Endodermal cell (in vitro differentiated cells): ENCODE measurements around the gene NUS1. TPM values are rescaled to one million over a fixed set of nuclear protein-coding genes. Genes with fewer than 3 reads are reported as not detected.
"Not testable (repeated sequence)": the region's sequence is repeated elsewhere in the genome, so short reads cannot be mapped to it uniquely, and the experiment has no call there.

Experiments used
- DNase-seq: peaks from one replicate; pipeline ENCODE4 v3.0.0-alpha.2; 2017
- H3K27ac ChIP-seq: 2 replicates; pipeline ENCODE4 v1.5.1; 2013; ENCODE audit warnings: mild to moderate bottlenecking, low read depth, low read length, moderate library complexity
- H3K27me3 ChIP-seq: 2 replicates; pipeline ENCODE4 v1.6.1; 2013; ENCODE audit warnings: mild to moderate bottlenecking, low read length, moderate library complexity; ENCODE audit not compliant: insufficient read depth, control insufficient read depth, poor library complexity, severe bottlenecking
- H3K36me3 ChIP-seq: 2 replicates; pipeline ENCODE4 v1.7.0; 2013; ENCODE audit warnings: mild to moderate bottlenecking, low read length, moderate library complexity; ENCODE audit not compliant: control insufficient read depth, insufficient read depth
- H3K4me1 ChIP-seq: one replicate; pipeline ENCODE4 v1.7.0; 2013; ENCODE audit warnings: low read length; ENCODE audit not compliant: control insufficient read depth, insufficient read depth
- H3K4me3 ChIP-seq: 2 replicates; pipeline ENCODE4 v1.5.1; 2013; ENCODE audit warnings: mild to moderate bottlenecking, low read length, moderate library complexity
- H3K9ac ChIP-seq: 2 replicates; pipeline ENCODE4 v1.6.1; 2013; ENCODE audit warnings: mild to moderate bottlenecking, low read length, moderate library complexity; ENCODE audit not compliant: poor library complexity, severe bottlenecking; ENCODE audit errors: extremely low read depth
- H3K9me3 ChIP-seq: 2 replicates; pipeline ENCODE4 v1.6.1; 2013; ENCODE audit warnings: mild to moderate bottlenecking, low read length, moderate library complexity; ENCODE audit not compliant: control insufficient read depth
- H3K27ac Mint-ChIP-seq: 2 replicates; pipeline ENCODE4 v1.8.0; 2020; ENCODE audit warnings: mixed read lengths
- H3K27me3 Mint-ChIP-seq: 2 replicates; pipeline ENCODE4 v1.8.0; 2021; ENCODE audit warnings: mild to moderate bottlenecking, mixed read lengths; ENCODE audit not compliant: insufficient read depth
- H3K36me3 Mint-ChIP-seq: 2 replicates; pipeline ENCODE4 v1.8.0; 2020; ENCODE audit warnings: low read depth, mixed read lengths
- H3K4me1 Mint-ChIP-seq: 2 replicates; pipeline ENCODE4 v1.8.0; 2020; ENCODE audit warnings: mixed read lengths
- H3K4me3 Mint-ChIP-seq: 2 replicates; pipeline ENCODE4 v1.8.0; 2020; ENCODE audit warnings: mild to moderate bottlenecking, moderate library complexity, mixed read lengths
- H3K9me3 Mint-ChIP-seq: 2 replicates; pipeline ENCODE4 v1.8.0; 2020; ENCODE audit warnings: mild to moderate bottlenecking, mixed read lengths
- WGBS, 2 experiments: methylation state at CpG; one replicate each; pipeline versions ENCODE4 v1.1.5 to v1.1.7; 2013; ENCODE audit warnings: missing lambda C conversion rate in 2 of 2, mixed read lengths in 1 of 2; ENCODE audit not compliant: insufficient coverage in 1 of 2, insufficient read length in 1 of 2; 5-methylcytosine and 5-hydroxymethylcytosine counted together
- total RNA-seq, 2 donors: library from RNA; stranded (reverse); fragmentation: NEBNext Ultra II Directional in 1 of 2; extraction: Animal tissue kit (Norgen Biotek cat#: 25700) in 1 of 2; gene quantifications; 2 replicates in 1 of 2; 3 replicates in 1 of 2; pipeline ENCODE4 v1.2.1, GENCODE V29; 2021
- TF ChIP-seq, protein P1 (sequence below): fragments of 200-600 bp; sonication (generic); conservative IDR thresholded peaks from 2 replicates; pipeline ENCODE4 v1.5.0; 2021; ENCODE audit warnings: antibody characterized with exemption, mild to moderate bottlenecking

The NUS1 gene
- total RNA-seq, 2 donors from 2014 or later: 45.7 to 65.1 TPM

DNA sequence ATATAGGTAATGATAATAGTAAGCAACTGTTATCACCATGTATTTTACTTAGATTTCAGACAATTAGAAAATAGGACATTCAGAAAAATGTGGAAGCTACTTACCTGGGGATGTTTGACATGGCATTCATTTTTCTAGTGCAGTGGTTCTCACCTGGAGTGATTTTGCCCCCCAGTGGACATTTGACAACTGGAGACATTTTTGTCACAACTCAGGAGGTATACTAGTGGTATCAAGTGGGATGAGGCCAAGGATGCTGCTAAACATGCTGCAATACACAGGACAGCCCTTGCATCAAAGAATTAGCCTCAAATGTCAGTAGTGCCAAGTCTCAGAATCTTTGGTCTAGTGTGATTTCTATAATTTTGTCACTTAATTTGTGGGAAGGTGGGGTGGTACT, 36.1 kb downstream of the NUS1 start:
- Mint-ChIP-seq H3K27me3 (no peaks in the 10 kb centered on the region), H3K9me3 (peaks cover 17% of the 10 kb centered on the region), H3K4me1 (no peaks in the 10 kb centered on the region), H3K36me3 (peaks cover 48% of the 10 kb centered on the region), H3K27ac (no peak overlapping the region), H3K4me3 (no peak overlapping the region)
- TF ChIP-seq, protein P1, sequence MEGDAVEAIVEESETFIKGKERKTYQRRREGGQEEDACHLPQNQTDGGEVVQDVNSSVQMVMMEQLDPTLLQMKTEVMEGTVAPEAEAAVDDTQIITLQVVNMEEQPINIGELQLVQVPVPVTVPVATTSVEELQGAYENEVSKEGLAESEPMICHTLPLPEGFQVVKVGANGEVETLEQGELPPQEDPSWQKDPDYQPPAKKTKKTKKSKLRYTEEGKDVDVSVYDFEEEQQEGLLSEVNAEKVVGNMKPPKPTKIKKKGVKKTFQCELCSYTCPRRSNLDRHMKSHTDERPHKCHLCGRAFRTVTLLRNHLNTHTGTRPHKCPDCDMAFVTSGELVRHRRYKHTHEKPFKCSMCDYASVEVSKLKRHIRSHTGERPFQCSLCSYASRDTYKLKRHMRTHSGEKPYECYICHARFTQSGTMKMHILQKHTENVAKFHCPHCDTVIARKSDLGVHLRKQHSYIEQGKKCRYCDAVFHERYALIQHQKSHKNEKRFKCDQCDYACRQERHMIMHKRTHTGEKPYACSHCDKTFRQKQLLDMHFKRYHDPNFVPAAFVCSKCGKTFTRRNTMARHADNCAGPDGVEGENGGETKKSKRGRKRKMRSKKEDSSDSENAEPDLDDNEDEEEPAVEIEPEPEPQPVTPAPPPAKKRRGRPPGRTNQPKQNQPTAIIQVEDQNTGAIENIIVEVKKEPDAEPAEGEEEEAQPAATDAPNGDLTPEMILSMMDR: peak; percentile 47
- H3K4me3 ChIP-seq: no peak overlapping the region
- no peak for DNase-seq
- no peaks in the 10 kb centered on the region for H3K4me1 ChIP-seq
- H3K27me3 ChIP-seq: no peaks in the 10 kb centered on the region
- no peak overlapping the region for H3K27ac ChIP-seq
- H3K36me3 ChIP-seq: peaks cover 25% of the 10 kb centered on the region
- peaks cover 22% of the 10 kb centered on the region for H3K9me3 ChIP-seq
- H3K9ac ChIP-seq: no peak overlapping the region

DNA sequence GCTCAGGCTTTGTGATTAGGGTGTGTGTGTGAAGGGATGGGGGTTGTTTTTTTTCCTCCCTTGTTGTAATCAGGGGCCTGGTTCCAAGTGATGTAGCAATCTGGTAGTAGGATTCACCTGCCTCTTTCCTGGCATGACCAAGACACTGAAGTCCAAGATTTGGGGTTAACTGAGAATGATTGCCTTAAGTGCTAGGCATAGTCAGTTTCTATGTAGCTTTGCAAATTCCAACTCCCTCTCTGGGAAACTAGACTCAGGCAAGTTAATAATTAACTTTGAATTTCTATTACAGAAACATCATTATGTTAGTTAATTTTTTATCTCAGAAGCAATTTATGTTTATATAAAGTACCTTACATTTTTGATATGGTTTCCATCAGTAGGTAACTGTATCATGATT, 43.6 kb downstream of the NUS1 start:
- Mint-ChIP-seq H3K36me3 (peaks cover 24% of the 10 kb centered on the region), H3K4me1 (no peaks in the 10 kb centered on the region), H3K27me3 (no peaks in the 10 kb centered on the region), H3K27ac (no peak overlapping the region), H3K4me3 (no peak overlapping the region), H3K9me3 (peaks cover 42% of the 10 kb centered on the region)
- no peak overlapping the region for H3K27ac ChIP-seq
- H3K9ac ChIP-seq: no peak overlapping the region
- peaks cover 23% of the 10 kb centered on the region for H3K9me3 ChIP-seq
- no peak for DNase-seq
- H3K36me3 ChIP-seq: no peaks in the 10 kb centered on the region
- H3K27me3 ChIP-seq: no peaks in the 10 kb centered on the region
- no peaks in the 10 kb centered on the region for H3K4me1 ChIP-seq
- TF ChIP-seq, protein P1: no peak
- H3K4me3 ChIP-seq: no peak overlapping the region

DNA sequence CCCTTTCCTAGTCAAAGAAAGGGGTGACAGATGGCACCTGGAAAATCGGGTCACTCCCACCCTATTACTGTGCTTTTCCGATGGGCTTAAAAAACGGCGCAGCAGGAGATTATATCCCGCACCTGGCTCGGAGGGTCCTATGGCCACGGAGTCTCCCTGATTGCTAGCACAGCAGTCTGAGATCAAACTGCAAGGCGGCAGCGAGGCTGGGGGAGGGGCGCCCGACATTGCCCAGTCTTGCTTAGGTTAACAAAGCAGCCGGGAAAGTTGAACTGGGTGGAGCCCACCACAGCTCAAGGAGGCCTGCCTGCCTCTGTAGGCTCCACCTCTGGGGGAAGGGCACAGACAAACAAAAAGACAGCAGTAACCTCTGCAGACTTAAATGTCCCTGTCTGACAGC, 46.3 kb downstream of the NUS1 start:
- Histone ChIP-seq H3K9me3 (peaks cover 23% of the 10 kb centered on the region), H3K4me3 (peak overlapping the region; percentile 67)
- H3K4me1 ChIP-seq, H3K27me3 Mint-ChIP-seq, H3K27ac Mint-ChIP-seq, H3K4me1 Mint-ChIP-seq, DNase-seq, H3K9ac ChIP-seq, H3K27me3 ChIP-seq, H3K36me3 ChIP-seq, H3K27ac ChIP-seq, H3K4me3 Mint-ChIP-seq: not testable (repeated sequence)
- WGBS, 2 experiments: 93 to 95% methylated on average over 7 to 12 of the region's 12 CpGs
- H3K36me3 Mint-ChIP-seq: peaks cover 15% of the 10 kb centered on the region
- H3K9me3 Mint-ChIP-seq: peaks cover 49% of the 10 kb centered on the region

DNA sequence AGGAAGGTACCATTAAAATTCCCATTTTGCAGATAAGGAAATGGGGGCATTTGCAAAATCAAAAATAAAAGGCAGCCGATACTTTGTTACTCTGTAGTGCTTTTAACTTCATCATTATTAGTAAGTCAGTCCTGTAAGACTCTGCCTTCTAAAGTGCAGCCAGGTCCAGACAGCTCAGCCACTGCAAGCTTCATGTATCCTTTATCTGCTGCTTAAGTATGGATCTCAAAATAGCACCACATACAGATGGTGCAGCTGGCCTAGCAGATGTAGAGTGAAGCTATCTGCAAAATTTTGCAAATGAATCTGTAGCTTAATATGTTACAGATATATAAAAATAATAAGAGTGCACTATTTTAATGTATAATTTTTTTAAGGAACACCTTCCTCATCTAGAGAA, 53.4 kb downstream of the NUS1 start:
- no peaks in the 10 kb centered on the region for H3K27me3 Mint-ChIP-seq
- TF ChIP-seq, protein P1: no peak
- no peak overlapping the region for H3K9ac ChIP-seq
- no peaks in the 10 kb centered on the region for H3K4me1 Mint-ChIP-seq
- H3K4me1 ChIP-seq: no peaks in the 10 kb centered on the region
- DNase-seq: no peak
- no peaks in the 10 kb centered on the region for H3K9me3 ChIP-seq
- WGBS, 2 experiments: 92 to 94% methylated on average over 1 of the region's 1 CpG
- H3K36me3 ChIP-seq: no peaks in the 10 kb centered on the region
- H3K36me3 Mint-ChIP-seq: no peaks in the 10 kb centered on the region
- H3K27ac ChIP-seq: no peak overlapping the region
- peaks cover 10% of the 10 kb centered on the region for H3K9me3 Mint-ChIP-seq
- H3K27ac Mint-ChIP-seq: no peak overlapping the region
- no peak overlapping the region for H3K4me3 Mint-ChIP-seq
- no peak overlapping the region for H3K4me3 ChIP-seq
- H3K27me3 ChIP-seq: no peaks in the 10 kb centered on the region
